Mesothelial cell of epicardium (in vitro differentiated cells): ENCODE results near the gene MTCL1. TPM values are rescaled to one million over a fixed set of nuclear protein-coding genes. Genes with fewer than 3 reads are reported as not detected.

Experiments
- DNase-seq, 2 experiments: peaks; one replicate each; pipeline ENCODE4 v3.0.0; 2021; ENCODE audit warnings: low spot score in 2 of 2; ENCODE audit not compliant: unreplicated experiment in 2 of 2
- H3K27ac Mint-ChIP-seq: 2 replicates; pipeline ENCODE4 v1.8.0; 2021; ENCODE audit warnings: mixed read lengths
- H3K27me3 Mint-ChIP-seq: 2 replicates; pipeline ENCODE4 v1.8.0; 2021; ENCODE audit warnings: low read depth, mixed read lengths
- H3K36me3 Mint-ChIP-seq: 2 replicates; pipeline ENCODE4 v1.8.0; 2021; ENCODE audit warnings: mixed read lengths
- H3K4me1 Mint-ChIP-seq: 2 replicates; pipeline ENCODE4 v1.8.0; 2021; ENCODE audit warnings: mixed read lengths
- H3K4me3 Mint-ChIP-seq: 2 replicates; pipeline ENCODE4 v1.8.0; 2021; ENCODE audit warnings: mild to moderate bottlenecking, moderate library complexity, mixed read lengths
- H3K9me3 Mint-ChIP-seq: 2 replicates; pipeline ENCODE4 v1.8.0; 2021; ENCODE audit warnings: mixed read lengths
- total RNA-seq: library from RNA; stranded (reverse); gene quantifications from 3 replicates; pipeline ENCODE4 v1.2.1, GENCODE V29; 2021
- TF ChIP-seq, protein P1 (sequence below): fragments of 200-600 bp; sonication (generic); IDR thresholded peaks from one replicate; pipeline ENCODE4 v1.5.0; 2021; ENCODE audit warnings: antibody characterized with exemption; ENCODE audit not compliant: unreplicated experiment

MTCL1 gene
- total RNA-seq, 1 donor from 2014 or later, result 24.7 TPM

DNA sequence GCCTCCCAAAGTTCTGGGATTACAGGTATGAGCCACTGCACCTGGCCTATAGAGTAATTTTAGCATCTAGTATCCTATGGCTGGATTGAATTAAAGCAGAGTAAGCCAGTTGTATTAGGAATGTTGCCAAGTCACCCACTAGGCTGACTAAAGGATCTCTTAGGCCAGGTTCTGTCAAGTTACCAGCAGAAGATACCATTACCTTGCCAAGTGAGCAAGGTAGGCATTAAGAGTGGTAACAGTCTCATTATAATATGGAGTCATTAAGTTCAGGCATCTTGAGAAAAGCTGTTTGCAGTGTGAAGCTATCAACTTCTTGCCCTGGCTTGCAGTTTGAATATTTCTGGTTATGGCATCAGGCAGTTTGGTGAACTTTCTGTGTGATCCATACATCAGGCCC is 37.0 kb upstream of the MTCL1 start:
- H3K9me3 Mint-ChIP-seq, result no peaks in the 10 kb centered on the region
- H3K27me3 Mint-ChIP-seq, result peaks cover 2% of the 10 kb centered on the region
- H3K4me3 Mint-ChIP-seq, result no peak overlapping the region
- DNase-seq, result no peak
- TF ChIP-seq, protein P1, sequence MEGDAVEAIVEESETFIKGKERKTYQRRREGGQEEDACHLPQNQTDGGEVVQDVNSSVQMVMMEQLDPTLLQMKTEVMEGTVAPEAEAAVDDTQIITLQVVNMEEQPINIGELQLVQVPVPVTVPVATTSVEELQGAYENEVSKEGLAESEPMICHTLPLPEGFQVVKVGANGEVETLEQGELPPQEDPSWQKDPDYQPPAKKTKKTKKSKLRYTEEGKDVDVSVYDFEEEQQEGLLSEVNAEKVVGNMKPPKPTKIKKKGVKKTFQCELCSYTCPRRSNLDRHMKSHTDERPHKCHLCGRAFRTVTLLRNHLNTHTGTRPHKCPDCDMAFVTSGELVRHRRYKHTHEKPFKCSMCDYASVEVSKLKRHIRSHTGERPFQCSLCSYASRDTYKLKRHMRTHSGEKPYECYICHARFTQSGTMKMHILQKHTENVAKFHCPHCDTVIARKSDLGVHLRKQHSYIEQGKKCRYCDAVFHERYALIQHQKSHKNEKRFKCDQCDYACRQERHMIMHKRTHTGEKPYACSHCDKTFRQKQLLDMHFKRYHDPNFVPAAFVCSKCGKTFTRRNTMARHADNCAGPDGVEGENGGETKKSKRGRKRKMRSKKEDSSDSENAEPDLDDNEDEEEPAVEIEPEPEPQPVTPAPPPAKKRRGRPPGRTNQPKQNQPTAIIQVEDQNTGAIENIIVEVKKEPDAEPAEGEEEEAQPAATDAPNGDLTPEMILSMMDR, result no peak
- no peaks in the 10 kb centered on the region for H3K4me1 Mint-ChIP-seq
- H3K27ac Mint-ChIP-seq, result no peak overlapping the region
- no peaks in the 10 kb centered on the region for H3K36me3 Mint-ChIP-seq

DNA sequence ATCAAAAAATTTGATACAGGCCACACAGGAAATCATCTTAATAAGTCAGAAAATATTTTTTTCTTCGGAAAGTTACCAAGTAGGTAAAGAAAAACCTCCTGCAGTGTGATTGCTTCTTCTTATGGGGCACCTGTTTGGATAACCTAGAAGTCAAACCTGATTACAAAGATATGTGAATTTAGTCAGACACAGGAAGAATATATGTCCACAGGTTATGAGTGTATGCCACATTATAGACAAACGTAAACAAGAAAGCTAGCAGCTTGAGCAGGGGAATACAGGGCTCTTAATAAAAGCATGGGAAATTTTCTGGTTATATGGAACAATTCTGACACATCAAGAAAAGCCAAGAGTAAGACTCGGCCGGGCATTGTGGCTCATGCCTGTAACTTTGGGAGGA is 35.8 kb upstream of the MTCL1 start:
- H3K9me3 Mint-ChIP-seq, result no peaks in the 10 kb centered on the region
- no peaks in the 10 kb centered on the region for H3K36me3 Mint-ChIP-seq
- DNase-seq, result no peak
- H3K4me1 Mint-ChIP-seq, result no peaks in the 10 kb centered on the region
- no peak overlapping the region for H3K4me3 Mint-ChIP-seq
- TF ChIP-seq, protein P1, result no peak
- H3K27me3 Mint-ChIP-seq, result peaks cover 2% of the 10 kb centered on the region
- H3K27ac Mint-ChIP-seq, result no peak overlapping the region

DNA sequence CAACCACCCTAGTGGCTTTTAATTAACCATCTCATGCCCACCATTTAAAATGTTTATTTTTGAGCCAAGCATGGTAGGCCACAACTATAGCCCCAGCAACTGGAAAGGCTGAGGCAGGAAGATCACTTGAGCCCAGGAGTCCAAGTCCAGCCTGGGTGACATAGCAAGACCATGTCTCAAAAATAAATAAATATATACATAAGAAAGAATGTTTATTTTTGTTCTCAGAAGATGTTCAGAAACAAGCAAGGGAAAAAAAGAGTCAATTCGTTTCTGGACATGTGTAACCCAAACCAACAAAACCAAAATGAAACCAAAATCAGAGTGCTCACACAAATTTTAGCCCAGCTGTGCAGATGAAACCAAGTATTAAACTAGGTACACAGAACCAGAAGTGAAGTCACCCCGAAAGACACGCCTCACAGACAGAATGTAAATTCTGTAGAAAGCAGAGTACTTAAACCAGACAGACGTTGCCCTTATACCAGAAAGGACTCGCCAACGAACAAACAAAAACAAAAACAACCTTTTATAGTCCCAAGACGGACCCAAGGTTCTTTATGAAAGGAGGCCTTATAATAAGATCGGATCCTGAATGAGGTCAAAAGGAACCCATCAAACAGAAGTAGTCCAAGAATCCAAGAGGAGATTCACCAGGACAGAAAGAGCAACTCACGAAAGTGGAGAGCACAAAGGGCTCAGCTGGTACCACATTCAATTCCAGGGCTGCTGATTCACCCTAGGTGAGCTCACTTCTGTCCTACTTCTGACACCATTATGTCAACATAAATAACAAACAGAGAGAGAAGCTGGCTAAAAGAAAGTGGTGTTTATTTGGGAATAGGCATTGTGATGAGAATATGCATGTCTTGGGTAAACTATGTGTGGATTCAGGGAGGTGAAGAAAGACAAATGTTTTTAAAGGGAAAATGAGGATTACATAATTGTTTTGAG is 31.8 kb upstream of the MTCL1 start:
- H3K27ac Mint-ChIP-seq, result no peak overlapping the region
- H3K27me3 Mint-ChIP-seq, result no peaks in the 10 kb centered on the region
- H3K9me3 Mint-ChIP-seq, result no peaks in the 10 kb centered on the region
- H3K4me3 Mint-ChIP-seq, result no peak overlapping the region
- H3K36me3 Mint-ChIP-seq, result no peaks in the 10 kb centered on the region
- DNase-seq, result no peak
- no peaks in the 10 kb centered on the region for H3K4me1 Mint-ChIP-seq
- TF ChIP-seq, protein P1, result no peak

DNA sequence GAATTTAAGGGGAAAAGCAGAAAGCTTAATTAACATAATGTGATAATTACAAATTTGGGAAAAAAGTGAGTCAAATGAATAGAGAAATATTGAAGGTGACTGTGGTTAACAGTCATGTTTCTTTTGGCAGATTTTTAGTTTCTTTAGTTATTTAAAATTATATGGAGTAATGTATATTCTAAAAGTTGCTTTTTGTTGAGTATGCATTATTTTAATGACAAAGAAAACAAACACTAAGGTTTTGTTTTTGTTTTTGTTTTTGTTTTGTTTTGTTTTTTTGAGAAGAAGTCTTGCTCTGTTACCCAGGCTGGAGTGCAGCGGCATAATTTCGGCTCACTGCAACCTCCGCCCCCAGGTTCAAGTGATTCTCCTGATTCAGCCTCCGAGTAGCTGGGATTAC is 30.3 kb upstream of the MTCL1 start:
- TF ChIP-seq, protein P1, result no peak

DNA sequence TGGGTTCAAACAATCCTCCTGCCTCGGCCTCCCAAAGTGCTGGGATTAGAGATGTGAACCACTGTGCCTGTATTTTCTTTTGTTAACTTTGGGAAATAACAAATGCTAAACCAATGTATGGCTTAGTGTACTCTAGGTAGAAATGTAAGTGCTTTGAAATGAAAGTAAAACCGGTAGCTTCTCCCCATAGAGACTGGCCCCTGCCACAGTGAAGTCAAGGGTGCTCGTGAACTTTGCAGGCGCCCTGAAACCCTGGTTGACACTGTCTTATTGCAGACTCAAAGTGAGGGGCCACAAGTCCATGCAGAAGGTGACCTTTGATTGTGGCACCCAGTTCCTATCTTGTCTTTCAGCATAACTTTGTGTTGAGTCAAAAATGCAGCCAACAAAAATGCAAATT is 24.2 kb upstream of the MTCL1 start:
- no peak overlapping the region for H3K27ac Mint-ChIP-seq

More for the DNA sequence above, 30.3 kb upstream of the MTCL1 start:
- no peaks in the 10 kb centered on the region for H3K4me1 Mint-ChIP-seq
- H3K9me3 Mint-ChIP-seq, result no peaks in the 10 kb centered on the region
- H3K27me3 Mint-ChIP-seq, result no peaks in the 10 kb centered on the region
- no peak overlapping the region for H3K4me3 Mint-ChIP-seq
- no peaks in the 10 kb centered on the region for H3K36me3 Mint-ChIP-seq
- no peak for DNase-seq
- H3K27ac Mint-ChIP-seq, result no peak overlapping the region

More for the DNA sequence above, 24.2 kb upstream of the MTCL1 start:
- Mint-ChIP-seq H3K27me3 (no peaks in the 10 kb centered on the region), H3K36me3 (no peaks in the 10 kb centered on the region), H3K9me3 (no peaks in the 10 kb centered on the region), H3K4me3 (no peak overlapping the region), H3K4me1 (peaks cover 8% of the 10 kb centered on the region)
- no peak for DNase-seq
- TF ChIP-seq, protein P1, result no peak
